B cell (primary cell): Measurements from ENCODE around the gene C1QTNF7.

Experiments used
- EZH2 ChIP-seq: IDR thresholded peaks from 2 replicates; pipeline ENCODE4 v1.6.1; 2012; ENCODE audit warnings: borderline replicate concordance, low read depth, mild to moderate bottlenecking, moderate library complexity, low read length; ENCODE audit not compliant: insufficient read depth, poor library complexity, severe bottlenecking
- TF ChIP-seq, protein P1 (sequence below): fragments of 200-600 bp; IDR thresholded peaks from one replicate; pipeline ENCODE4 v1.8.0; 2022; ENCODE audit warnings: antibody characterized with exemption, mild to moderate bottlenecking

DNA sequence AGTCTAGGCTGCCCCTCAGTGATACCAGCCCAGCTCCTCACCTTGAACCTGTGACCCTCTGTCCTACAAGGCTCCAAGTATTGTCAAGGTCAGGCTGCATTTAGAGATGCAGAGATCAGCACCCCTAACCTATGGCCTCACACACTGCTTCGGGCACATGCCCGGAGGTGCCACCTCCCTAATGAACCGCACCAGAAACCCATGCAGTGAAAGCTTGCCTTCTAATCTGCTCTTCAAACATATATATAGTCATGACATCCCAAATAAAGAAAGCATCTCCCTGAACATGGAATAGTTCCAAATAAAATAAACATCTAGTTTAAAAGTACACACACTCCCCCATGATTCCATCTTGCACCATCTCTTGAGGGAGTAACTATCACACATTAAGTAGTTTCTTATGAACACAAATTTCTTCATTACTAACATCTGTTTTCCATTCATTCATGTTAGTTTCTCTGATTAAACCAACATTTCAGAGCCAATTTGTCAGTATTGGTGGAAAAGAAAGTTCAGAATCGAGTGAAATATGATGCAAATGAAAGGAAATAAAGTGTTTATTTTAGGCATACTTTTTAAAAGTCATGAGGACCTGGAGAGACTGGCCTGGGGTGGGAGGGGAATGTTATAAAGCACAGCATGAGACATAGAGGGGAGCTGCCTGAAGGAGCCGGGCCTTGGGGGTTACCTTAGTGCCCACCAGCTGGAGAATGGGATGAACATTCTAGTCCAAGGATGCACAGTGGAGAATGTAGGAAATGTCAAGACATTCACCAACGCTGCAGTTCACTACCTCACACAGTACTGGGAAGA lies 61.0 kb downstream of the C1QTNF7 start:
- TF ChIP-seq, protein P1, sequence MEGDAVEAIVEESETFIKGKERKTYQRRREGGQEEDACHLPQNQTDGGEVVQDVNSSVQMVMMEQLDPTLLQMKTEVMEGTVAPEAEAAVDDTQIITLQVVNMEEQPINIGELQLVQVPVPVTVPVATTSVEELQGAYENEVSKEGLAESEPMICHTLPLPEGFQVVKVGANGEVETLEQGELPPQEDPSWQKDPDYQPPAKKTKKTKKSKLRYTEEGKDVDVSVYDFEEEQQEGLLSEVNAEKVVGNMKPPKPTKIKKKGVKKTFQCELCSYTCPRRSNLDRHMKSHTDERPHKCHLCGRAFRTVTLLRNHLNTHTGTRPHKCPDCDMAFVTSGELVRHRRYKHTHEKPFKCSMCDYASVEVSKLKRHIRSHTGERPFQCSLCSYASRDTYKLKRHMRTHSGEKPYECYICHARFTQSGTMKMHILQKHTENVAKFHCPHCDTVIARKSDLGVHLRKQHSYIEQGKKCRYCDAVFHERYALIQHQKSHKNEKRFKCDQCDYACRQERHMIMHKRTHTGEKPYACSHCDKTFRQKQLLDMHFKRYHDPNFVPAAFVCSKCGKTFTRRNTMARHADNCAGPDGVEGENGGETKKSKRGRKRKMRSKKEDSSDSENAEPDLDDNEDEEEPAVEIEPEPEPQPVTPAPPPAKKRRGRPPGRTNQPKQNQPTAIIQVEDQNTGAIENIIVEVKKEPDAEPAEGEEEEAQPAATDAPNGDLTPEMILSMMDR: no peak
- no peak for TF ChIP-seq EZH2
